ENCODE measurements around the gene ANO2.

DNA sequence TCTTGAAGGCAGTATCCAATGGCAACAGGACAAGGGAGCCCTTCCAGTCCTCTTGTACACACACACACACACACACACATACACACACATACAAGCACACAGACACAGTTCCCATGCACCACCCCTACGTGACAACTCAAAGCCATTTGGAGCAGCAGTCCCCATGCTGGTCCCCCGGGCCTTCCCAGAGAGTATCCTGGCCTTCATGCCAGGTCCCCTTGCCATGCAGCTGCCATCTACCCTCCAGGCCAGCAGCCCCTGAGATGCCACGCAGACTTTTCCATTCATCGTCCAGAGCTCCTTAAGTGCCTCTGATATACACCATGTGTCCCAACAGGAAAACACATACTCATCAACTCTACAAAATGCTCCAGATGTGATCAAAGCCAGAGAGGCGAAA lies 159.5 kb downstream of the ANO2 start:
- no peak for TF ChIP-seq ZFP30 (CRISPR knock-in tag; IDR thresholded peaks at IDR 0.05)
- TF ChIP-seq ARNTL (CRISPR knock-in tag; IDR thresholded peaks at IDR 0.05; ENCODE audit: borderline replicate concordance, low read depth): no peak
- TF ChIP-seq, protein P1, sequence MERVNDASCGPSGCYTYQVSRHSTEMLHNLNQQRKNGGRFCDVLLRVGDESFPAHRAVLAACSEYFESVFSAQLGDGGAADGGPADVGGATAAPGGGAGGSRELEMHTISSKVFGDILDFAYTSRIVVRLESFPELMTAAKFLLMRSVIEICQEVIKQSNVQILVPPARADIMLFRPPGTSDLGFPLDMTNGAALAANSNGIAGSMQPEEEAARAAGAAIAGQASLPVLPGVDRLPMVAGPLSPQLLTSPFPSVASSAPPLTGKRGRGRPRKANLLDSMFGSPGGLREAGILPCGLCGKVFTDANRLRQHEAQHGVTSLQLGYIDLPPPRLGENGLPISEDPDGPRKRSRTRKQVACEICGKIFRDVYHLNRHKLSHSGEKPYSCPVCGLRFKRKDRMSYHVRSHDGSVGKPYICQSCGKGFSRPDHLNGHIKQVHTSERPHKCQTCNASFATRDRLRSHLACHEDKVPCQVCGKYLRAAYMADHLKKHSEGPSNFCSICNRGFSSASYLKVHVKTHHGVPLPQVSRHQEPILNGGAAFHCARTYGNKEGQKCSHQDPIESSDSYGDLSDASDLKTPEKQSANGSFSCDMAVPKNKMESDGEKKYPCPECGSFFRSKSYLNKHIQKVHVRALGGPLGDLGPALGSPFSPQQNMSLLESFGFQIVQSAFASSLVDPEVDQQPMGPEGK (CRISPR knock-in tag; IDR thresholded peaks at IDR 0.05; ENCODE audit: borderline replicate concordance): no peak
- no peak for TF ChIP-seq CSDC2 (CRISPR knock-in tag; IDR thresholded peaks at IDR 0.05)
- TF ChIP-seq, protein P2, sequence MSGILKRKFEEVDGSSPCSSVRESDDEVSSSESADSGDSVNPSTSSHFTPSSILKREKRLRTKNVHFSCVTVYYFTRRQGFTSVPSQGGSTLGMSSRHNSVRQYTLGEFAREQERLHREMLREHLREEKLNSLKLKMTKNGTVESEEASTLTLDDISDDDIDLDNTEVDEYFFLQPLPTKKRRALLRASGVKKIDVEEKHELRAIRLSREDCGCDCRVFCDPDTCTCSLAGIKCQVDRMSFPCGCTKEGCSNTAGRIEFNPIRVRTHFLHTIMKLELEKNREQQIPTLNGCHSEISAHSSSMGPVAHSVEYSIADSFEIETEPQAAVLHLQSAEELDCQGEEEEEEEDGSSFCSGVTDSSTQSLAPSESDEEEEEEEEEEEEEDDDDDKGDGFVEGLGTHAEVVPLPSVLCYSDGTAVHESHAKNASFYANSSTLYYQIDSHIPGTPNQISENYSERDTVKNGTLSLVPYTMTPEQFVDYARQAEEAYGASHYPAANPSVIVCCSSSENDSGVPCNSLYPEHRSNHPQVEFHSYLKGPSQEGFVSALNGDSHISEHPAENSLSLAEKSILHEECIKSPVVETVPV (CRISPR knock-in tag; IDR thresholded peaks at IDR 0.05): no peak
- no peak for TF ChIP-seq TCF4 (CRISPR knock-in tag; IDR thresholded peaks at IDR 0.05; ENCODE audit: borderline replicate concordance)
- no peak for TF ChIP-seq OSR1 (CRISPR knock-in tag; IDR thresholded peaks at IDR 0.05)
- TF ChIP-seq ZNF565 (CRISPR knock-in tag; conservative IDR thresholded peaks at IDR 0.05; ENCODE audit: low read depth): no peak
- TF ChIP-seq BACH2 (CRISPR knock-in tag; IDR thresholded peaks at IDR 0.05; ENCODE audit: borderline replicate concordance): no peak
- no peak for TF ChIP-seq ZNF8 (CRISPR knock-in tag; IDR thresholded peaks at IDR 0.05)
- TF ChIP-seq SNAI2 (CRISPR knock-in tag; IDR thresholded peaks at IDR 0.05): no peak
- TF ChIP-seq RARB (CRISPR knock-in tag; IDR thresholded peaks at IDR 0.05): no peak
- TF ChIP-seq ZNF70 (CRISPR knock-in tag; IDR thresholded peaks at IDR 0.05): no peak
- TF ChIP-seq, protein P3, sequence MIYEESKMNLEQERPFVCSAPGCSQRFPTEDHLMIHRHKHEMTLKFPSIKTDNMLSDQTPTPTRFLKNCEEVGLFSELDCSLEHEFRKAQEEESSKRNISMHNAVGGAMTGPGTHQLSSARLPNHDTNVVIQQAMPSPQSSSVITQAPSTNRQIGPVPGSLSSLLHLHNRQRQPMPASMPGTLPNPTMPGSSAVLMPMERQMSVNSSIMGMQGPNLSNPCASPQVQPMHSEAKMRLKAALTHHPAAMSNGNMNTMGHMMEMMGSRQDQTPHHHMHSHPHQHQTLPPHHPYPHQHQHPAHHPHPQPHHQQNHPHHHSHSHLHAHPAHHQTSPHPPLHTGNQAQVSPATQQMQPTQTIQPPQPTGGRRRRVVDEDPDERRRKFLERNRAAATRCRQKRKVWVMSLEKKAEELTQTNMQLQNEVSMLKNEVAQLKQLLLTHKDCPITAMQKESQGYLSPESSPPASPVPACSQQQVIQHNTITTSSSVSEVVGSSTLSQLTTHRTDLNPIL (CRISPR knock-in tag; IDR thresholded peaks at IDR 0.05; ENCODE audit: low read depth): no peak

Measured in SK-N-SH treated with all-trans-retinoic acid at 6 μM for 48 hours (cell line).